Skeletal muscle tissue (tissue), 4 donors: ENCODE results near the gene MYO10. TPM values are rescaled to one million over a fixed set of nuclear protein-coding genes. Genes with fewer than 3 reads are reported as not detected.
A peak's percentile ranks its signal among the peaks of the same experiment; 100 is the strongest.

Experiments
- H3K27ac ChIP-seq: one replicate; pipeline ENCODE4 v1.7.0; 2013; ENCODE audit warnings: mild to moderate bottlenecking, low read depth, low read length, inconsistent platforms
- H3K27me3 ChIP-seq, 3 donors: one replicate each; pipeline ENCODE4 v1.7.0; 2013; ENCODE audit warnings: low read length in 3 of 3; ENCODE audit not compliant: control insufficient read depth in 3 of 3, insufficient read depth in 3 of 3
- H3K36me3 ChIP-seq, 3 donors: one replicate each; pipeline ENCODE4 v1.7.0; 2013; ENCODE audit warnings: low read length in 3 of 3; ENCODE audit not compliant: control insufficient read depth in 3 of 3, insufficient read depth in 3 of 3
- H3K4me1 ChIP-seq, 3 donors: one replicate each; pipeline ENCODE4 v1.7.0; 2013; ENCODE audit warnings: low read length in 3 of 3, mild to moderate bottlenecking in 3 of 3; ENCODE audit not compliant: control insufficient read depth in 3 of 3, insufficient read depth in 3 of 3
- H3K4me3 ChIP-seq, 3 donors: one replicate each; pipeline ENCODE4 v1.7.0; 2013; ENCODE audit warnings: low read length in 3 of 3
- H3K9ac ChIP-seq, 3 donors: one replicate each; pipeline ENCODE4 v1.7.0; 2013; ENCODE audit warnings: low read length in 3 of 3, mild to moderate bottlenecking in 3 of 3, moderate library complexity in 2 of 3, low read depth in 1 of 3
- H3K9me3 ChIP-seq, 3 donors: one replicate each; pipeline ENCODE4 v1.7.0; 2013; ENCODE audit warnings: low read length in 3 of 3; ENCODE audit not compliant: control insufficient read depth in 3 of 3
- total RNA-seq: library from RNA; depleted of rRNA; stranded (reverse); fragments of >200 nt; gene quantifications from one replicate; pipeline ENCODE4 v1.2.3, GENCODE V29; 2014
- donor health status: Osteomylitis.

The MYO10 gene
- total RNA-seq, 1 donor from 2014 or later = 27.1 TPM

GRCh38 chr5:16799796-16800195 is 136.3 kb downstream of the MYO10 start:
- no peak overlapping the region for H3K4me3 ChIP-seq
- H3K9me3 ChIP-seq = peaks cover 0 to 2% (median 0%) of the 10 kb centered on the region in 3 donors
- no peaks in the 10 kb centered on the region for H3K4me1 ChIP-seq
- H3K27me3 ChIP-seq = no peaks in the 10 kb centered on the region
- H3K27ac ChIP-seq = no peak overlapping the region
- H3K9ac ChIP-seq = no peak overlapping the region
- H3K36me3 ChIP-seq = no peaks in the 10 kb centered on the region

DNA sequence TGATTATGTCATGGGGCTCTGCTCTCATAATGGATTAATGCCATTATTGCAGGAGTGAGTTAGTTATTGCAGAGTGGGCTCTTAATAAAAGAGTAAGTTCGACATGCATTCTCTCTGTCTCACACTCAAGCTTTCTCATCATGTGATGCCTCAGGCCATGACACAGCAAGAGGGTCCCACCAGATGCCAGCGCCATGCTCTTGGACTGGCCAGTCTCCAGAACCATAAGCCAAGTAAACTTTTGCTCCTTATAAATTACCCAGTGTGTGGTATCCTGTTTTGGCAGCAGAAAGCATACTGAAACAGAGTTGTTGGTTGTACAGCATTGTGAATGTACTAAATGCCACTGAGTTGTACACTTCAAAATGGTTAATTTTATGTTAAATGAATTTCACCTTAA is 138.1 kb downstream of the MYO10 start:
- Histone ChIP-seq H3K4me3 (no peak overlapping the region), H3K4me1 (no peaks in the 10 kb centered on the region), H3K36me3 (no peaks in the 10 kb centered on the region), H3K9me3 (peaks cover 0 to 2% (median 0%) of the 10 kb centered on the region in 3 donors), H3K9ac (no peak overlapping the region), H3K27ac (no peak overlapping the region), H3K27me3 (no peaks in the 10 kb centered on the region)

DNA sequence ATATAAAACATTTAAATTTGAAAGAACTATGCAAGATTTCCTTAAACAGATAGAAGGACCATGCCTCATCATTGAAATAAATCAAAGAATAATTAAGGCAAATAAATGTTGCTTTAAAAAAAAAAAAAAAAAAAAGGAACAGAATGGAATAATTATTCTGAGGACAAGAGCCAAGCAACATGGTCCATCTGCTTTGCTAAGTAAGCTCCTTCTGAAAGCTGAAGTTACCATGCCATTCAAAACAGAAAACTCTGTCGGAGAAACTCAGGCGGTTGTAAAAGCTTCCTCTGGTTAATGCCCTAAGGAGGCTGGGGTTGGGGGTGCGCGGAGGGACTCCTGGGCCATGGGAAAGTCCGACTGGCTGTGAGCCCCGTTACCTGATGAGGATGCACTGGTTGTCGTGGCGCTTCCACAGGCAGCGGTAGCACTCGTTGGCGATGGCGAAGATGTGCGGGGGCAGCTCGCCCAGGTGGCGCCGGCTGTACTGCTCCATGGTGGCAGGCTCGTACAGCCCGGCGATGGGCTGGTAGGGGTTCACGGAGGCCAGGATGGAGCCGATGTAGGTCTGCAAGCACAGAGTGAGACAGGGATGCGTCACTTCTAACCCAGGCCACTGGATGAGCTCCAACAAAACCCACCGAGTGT is 141.7 kb downstream of the MYO10 start:
- Histone ChIP-seq H3K4me1 (no peaks in the 10 kb centered on the region), H3K36me3 (no peaks in the 10 kb centered on the region), H3K4me3 (no peak overlapping the region), H3K9ac (no peak overlapping the region), H3K27ac (no peak overlapping the region), H3K27me3 (no peaks in the 10 kb centered on the region), H3K9me3 (peaks cover 0 to 2% (median 0%) of the 10 kb centered on the region in 3 donors)

DNA sequence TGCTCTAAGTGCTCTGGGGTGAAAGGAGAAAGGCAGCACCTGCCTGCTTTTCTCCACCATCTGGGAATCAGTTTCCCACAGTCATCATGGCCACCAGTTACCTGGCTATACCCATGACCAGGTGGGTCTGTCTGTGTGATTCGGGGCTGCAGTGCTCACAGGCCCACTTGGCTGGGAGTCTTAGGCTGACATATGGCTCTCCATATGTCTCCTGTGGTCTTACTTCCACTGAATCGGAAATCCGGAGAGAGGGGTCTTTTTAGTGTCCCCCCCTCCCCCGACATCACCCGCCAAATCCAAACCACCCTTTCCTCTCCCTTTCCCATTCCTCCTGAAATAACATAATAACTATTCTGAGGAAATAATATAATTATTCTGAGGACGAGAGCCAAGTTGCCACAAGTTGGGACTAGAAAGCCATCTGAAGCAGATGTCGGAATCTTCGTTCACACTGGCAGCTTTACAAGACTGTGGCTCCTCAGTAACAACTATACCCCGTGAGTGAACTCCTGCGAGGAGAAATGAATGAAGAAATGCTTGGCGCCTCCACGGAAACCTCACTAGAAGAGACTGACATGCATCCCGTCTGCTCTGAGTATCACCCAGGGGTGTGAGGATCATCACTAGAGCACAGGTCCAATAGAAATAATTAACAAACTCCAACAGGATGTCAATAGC is 143.4 kb downstream of the MYO10 start:
- Histone ChIP-seq H3K4me1 (no peaks in the 10 kb centered on the region), H3K9ac (no peak overlapping the region), H3K27ac (no peak overlapping the region), H3K27me3 (no peaks in the 10 kb centered on the region), H3K9me3 (peaks cover 0 to 2% (median 0%) of the 10 kb centered on the region in 3 donors), H3K4me3 (no peak overlapping the region), H3K36me3 (no peaks in the 10 kb centered on the region)

GRCh38 chr5:16791904-16792597 is 144.0 kb downstream of the MYO10 start:
- no peaks in the 10 kb centered on the region for H3K4me1 ChIP-seq
- H3K36me3 ChIP-seq = no peaks in the 10 kb centered on the region
- H3K27ac ChIP-seq = no peak overlapping the region
- H3K9me3 ChIP-seq = no peaks in the 10 kb centered on the region
- H3K27me3 ChIP-seq = no peaks in the 10 kb centered on the region
- no peak overlapping the region for H3K9ac ChIP-seq
- no peak overlapping the region for H3K4me3 ChIP-seq

GRCh38 chr5:16791036-16791705 is 144.9 kb downstream of the MYO10 start:
- no peaks in the 10 kb centered on the region for H3K9me3 ChIP-seq
- no peaks in the 10 kb centered on the region for H3K4me1 ChIP-seq
- no peaks in the 10 kb centered on the region for H3K27me3 ChIP-seq
- H3K36me3 ChIP-seq = no peaks in the 10 kb centered on the region
- no peak overlapping the region for H3K9ac ChIP-seq
- no peak overlapping the region for H3K27ac ChIP-seq
- H3K4me3 ChIP-seq = peak overlapping the region in 1 of 3 donors; percentile 7

DNA sequence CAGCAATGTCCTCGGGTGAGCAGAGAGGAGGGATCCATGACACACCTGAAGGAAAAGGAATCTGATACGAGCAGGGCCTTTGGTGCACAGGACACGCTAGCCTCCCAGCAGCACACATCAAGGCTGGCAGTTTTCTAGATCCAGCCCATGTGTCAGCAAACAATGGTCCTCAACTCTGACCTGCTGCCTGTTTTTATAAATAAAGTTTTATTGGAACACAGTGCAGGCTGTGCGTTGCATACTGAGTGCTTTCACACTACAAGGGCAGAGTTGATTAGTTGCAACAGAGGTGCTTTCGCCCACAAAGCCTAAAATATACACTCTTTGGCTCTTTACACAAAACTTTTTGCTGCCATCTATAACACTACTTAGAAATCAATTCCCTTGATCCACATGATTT is 147.1 kb downstream of the MYO10 start:
- no peak overlapping the region for H3K4me3 ChIP-seq
- H3K36me3 ChIP-seq = no peaks in the 10 kb centered on the region
- H3K27me3 ChIP-seq = no peaks in the 10 kb centered on the region
- no peaks in the 10 kb centered on the region for H3K9me3 ChIP-seq
- peaks cover 4 to 12% (median 10%) of the 10 kb centered on the region in 3 donors for H3K4me1 ChIP-seq
- H3K27ac ChIP-seq = no peak overlapping the region
- no peak overlapping the region for H3K9ac ChIP-seq

GRCh38 chr5:16787278-16787677 is 148.8 kb downstream of the MYO10 start:
- peaks cover 4 to 14% (median 10%) of the 10 kb centered on the region in 3 donors for H3K4me1 ChIP-seq
- no peaks in the 10 kb centered on the region for H3K36me3 ChIP-seq
- H3K9me3 ChIP-seq = no peaks in the 10 kb centered on the region
- no peak overlapping the region for H3K27ac ChIP-seq
- H3K27me3 ChIP-seq = no peaks in the 10 kb centered on the region
- H3K9ac ChIP-seq = no peak overlapping the region
- H3K4me3 ChIP-seq = no peak overlapping the region

- Histone ChIP-seq H3K27ac (peak overlapping the region; percentile 62), H3K9me3 (no peaks in the 10 kb centered on the region), H3K4me1 (peaks cover 4 to 14% (median 10%) of the 10 kb centered on the region in 3 donors), H3K27me3 (no peaks in the 10 kb centered on the region), H3K9ac (peak overlapping the region in 1 of 3 donors; percentile 25), H3K36me3 (no peaks in the 10 kb centered on the region), H3K4me3 (peak overlapping the region in 2 of 3 donors; percentile 14 to 32)
Observed at GRCh38 chr5:16784843-16785791, 151.0 kb downstream of the MYO10 start.
